Pancreas (tissue), 10 donors: Measurements from ENCODE around the gene STH. TPM values are rescaled to one million over a fixed set of nuclear protein-coding genes. Genes with fewer than 3 reads are reported as not detected.

ENCODE experiments used
- ATAC-seq, 4 donors: fragments of 200-7000 bp; cut with Tn5 transposase; one replicate each; pipeline versions ENCODE4 v1.8.0 to v1.9.1; 2020; ENCODE audit warnings: mild to moderate bottlenecking in 4 of 4, moderate library complexity in 4 of 4
- DNase-seq, 6 donors: peaks; one replicate each; pipeline ENCODE4 v3.0.0-alpha.2; 2020
- FAIRE-seq: peaks from 2 replicates; lab custom pipeline; 2012; peaks lifted over from hg19 to GRCh38; lab: Jason Lieb, UNC
- H3K27ac ChIP-seq, 4 donors: fragments of 200-600 bp; sonication (generic); 1 replicate in 3 of 4; 2 replicates in 1 of 4; pipeline versions ENCODE4 v1.5.0 to v1.8.0; 2020
- H3K27me3 ChIP-seq, 4 donors: fragments of 200-600 bp; one replicate each; pipeline ENCODE4 v1.8.0; 2021
- H3K36me3 ChIP-seq, 3 donors: fragments of 200-600 bp; sonication (generic) in 1 of 3; one replicate each; pipeline versions ENCODE4 v1.5.0 to v1.8.0; 2020 to 2021
- H3K4me1 ChIP-seq, 3 donors: fragments of 200-600 bp; one replicate each; pipeline ENCODE4 v1.8.0; 2021
- H3K4me3 ChIP-seq, 4 donors: fragments of 200-600 bp; sonication (generic) in 2 of 4; one replicate each; pipeline versions ENCODE4 v1.5.0 to v1.8.0; 2020 to 2021
- H3K9me3 ChIP-seq, 4 donors: fragments of 200-600 bp; one replicate each; pipeline ENCODE4 v1.8.0; 2021
- WGBS, 2 donors: extraction: QIAGEN DNeasy Blood & Tissue Kit; methylation state at CpG; one replicate each; pipeline ENCODE4 v1.1.7; 2013; 5-methylcytosine and 5-hydroxymethylcytosine counted together
- intact Hi-C, 3 donors: fragments of 100-400 bp; cut with DNase I; formaldehyde crosslinking; loops; one replicate each; pipeline versions ENCODE4 v1.11.1 to v1.14.2; 2022
- polyA plus RNA-seq, 2 donors: library from polyadenylated mRNA; stranded (reverse); fragments of 200-250 nt; gene quantifications; one replicate each; pipeline ENCODE4 v1.2.3, GENCODE V29; 2013
- total RNA-seq, 6 donors: library from RNA; stranded (reverse); fragmentation: NEBNext Ultra II Directional in 4 of 6; extraction: Animal tissue kit (Norgen Biotek cat#: 25700) in 4 of 6; gene quantifications; one replicate each; pipeline versions ENCODE4 v1.2.1 to v1.2.4, GENCODE V29; 2021 to 2023
- TF ChIP-seq, protein P1 (sequence below), 4 donors: fragments of 200-600 bp; sonication (generic) in 3 of 4; IDR thresholded peaks; one replicate each; pipeline versions ENCODE4 v1.5.0 to v1.8.0; 2021; ENCODE audit warnings: antibody characterized with exemption in 4 of 4
- donor health status: healthy with polysubstance abuse.
- donor health status: DM: no; HTN: no; CAD: no; lungs with moderate emphysema.
- donor health status: DM: no; HTN: no; CAD: no.
- donor health status: control.
- donor health status: control.
- donor health status: Bipolar disorder and iron deficiency.
- donor health status: DM: yes; HTN: yes; CAD: no.
- donor health status: DM: no; HTN: no; CAD: no.
- donor health status: DM: no; HTN: no; CAD: no.
- donor health status: DM: yes; HTN: yes; CAD: no.

The STH gene
- total and polyA plus RNA-seq, 8 donors: not detected

DNA sequence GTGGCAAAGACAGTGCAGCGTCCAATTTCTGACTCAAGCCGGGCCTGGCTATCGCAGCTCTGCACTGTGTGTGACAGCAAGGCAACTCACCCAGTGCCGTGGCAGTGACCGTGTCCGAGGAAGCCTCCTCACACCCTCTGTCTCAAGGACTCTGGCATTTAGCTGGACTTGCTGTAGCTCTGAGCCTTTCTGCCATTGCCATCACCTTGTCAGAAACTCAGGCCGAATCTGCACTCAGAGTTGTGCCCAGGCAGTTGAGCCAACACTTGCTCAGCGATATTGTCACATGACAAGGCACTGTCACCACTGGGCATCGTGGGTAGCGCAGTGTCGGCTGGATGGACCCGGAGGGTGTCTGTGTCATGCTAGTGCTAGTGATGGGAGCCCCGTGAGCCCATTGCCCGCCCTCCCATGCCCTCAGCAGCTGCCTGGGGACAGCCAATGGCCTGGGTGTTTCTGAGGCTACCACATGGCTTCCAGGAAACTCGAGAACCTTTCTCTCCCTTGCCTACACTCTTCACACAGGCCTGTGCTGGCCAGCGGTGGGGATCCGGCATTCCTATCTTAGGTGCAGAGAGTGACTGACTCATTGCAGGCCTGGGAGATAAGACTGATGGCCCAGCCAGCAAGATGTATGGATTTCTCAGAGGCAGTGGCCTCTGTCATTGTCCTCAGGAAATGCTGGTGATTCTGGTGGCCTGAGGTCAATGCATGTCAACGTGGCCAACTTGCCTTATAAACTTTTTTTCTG is 22.1 kb upstream of the STH start:
- intact Hi-C loops: no loop called here
- H3K36me3 ChIP-seq: no peaks in the 10 kb centered on the region
- TF ChIP-seq, protein P1, sequence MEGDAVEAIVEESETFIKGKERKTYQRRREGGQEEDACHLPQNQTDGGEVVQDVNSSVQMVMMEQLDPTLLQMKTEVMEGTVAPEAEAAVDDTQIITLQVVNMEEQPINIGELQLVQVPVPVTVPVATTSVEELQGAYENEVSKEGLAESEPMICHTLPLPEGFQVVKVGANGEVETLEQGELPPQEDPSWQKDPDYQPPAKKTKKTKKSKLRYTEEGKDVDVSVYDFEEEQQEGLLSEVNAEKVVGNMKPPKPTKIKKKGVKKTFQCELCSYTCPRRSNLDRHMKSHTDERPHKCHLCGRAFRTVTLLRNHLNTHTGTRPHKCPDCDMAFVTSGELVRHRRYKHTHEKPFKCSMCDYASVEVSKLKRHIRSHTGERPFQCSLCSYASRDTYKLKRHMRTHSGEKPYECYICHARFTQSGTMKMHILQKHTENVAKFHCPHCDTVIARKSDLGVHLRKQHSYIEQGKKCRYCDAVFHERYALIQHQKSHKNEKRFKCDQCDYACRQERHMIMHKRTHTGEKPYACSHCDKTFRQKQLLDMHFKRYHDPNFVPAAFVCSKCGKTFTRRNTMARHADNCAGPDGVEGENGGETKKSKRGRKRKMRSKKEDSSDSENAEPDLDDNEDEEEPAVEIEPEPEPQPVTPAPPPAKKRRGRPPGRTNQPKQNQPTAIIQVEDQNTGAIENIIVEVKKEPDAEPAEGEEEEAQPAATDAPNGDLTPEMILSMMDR (IDR thresholded peaks at IDR 0.05): no peak
- no peaks in the 10 kb centered on the region for H3K9me3 ChIP-seq
- DNase-seq (no peak), ATAC-seq (no peak), FAIRE-seq (no peak)
- no peak overlapping the region for H3K27ac ChIP-seq
- 85 to 91% methylated on average over 18 of the region's 18 CpGs for WGBS, 2 donors
- H3K4me1 ChIP-seq: peaks cover 0 to 4% (median 0%) of the 10 kb centered on the region in 3 donors
- H3K4me3 ChIP-seq: no peak overlapping the region
- H3K27me3 ChIP-seq: no peaks in the 10 kb centered on the region

DNA sequence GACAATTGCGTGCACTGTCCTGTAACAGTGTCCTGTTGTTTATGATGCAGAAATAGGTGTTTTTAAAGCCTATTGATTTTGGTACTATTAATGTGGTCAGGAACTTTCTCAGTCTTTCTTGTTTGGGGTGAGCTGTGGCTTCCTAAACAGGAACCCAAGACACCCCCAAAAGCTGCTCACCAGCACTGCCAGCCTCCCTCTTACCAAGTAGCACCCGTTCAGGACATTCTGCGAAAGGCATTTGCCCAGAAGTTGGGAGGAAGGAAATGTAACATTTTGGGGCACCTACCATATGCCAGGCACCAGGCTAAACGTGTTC is 21.6 kb upstream of the STH start:
- Histone ChIP-seq H3K27ac (no peak overlapping the region), H3K27me3 (no peaks in the 10 kb centered on the region), H3K36me3 (no peaks in the 10 kb centered on the region), H3K4me3 (no peak overlapping the region), H3K9me3 (no peaks in the 10 kb centered on the region), H3K4me1 (peaks cover 0 to 4% (median 0%) of the 10 kb centered on the region in 3 donors)
- FAIRE-seq: no peak
- 78 to 87% methylated on average over 4 of the region's 4 CpGs for WGBS, 2 donors
- TF ChIP-seq, protein P1 (IDR thresholded peaks at IDR 0.05): no peak
- intact Hi-C loops: no loop called here
- ATAC-seq: no peak
- no peak for DNase-seq

DNA sequence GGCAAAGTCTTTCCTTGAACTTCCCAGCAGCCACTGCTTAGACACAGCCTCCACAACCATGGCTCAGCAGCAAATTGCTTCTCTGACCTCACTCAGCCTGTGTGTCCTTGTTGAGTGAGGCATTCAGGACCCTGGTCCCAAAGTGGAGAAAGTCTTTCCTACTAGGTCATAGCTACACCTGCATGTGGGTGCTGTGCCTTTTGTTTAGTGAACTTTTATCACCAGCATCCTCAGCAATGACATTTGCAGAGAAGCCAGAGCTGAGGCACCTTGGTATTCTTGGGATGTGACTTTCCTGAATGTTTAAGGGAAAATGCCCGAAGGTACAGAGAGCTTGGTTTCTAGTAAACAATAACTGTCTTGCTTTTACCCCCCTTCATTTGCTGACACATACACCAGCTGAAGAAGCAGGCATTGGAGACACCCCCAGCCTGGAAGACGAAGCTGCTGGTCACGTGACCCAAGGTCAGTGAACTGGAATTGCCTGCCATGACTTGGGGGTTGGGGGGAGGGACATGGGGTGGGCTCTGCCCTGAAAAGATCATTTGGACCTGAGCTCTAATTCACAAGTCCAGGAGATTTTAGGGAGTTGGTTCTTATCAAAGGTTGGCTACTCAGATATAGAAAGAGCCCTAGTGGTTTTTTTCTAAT is 20.9 kb upstream of the STH start:
- intact Hi-C loops: no loop called here
- no peak overlapping the region for H3K4me3 ChIP-seq
- TF ChIP-seq, protein P1 (IDR thresholded peaks at IDR 0.05): no peak
- no peaks in the 10 kb centered on the region for H3K36me3 ChIP-seq
- 68 to 78% methylated on average over 3 of the region's 3 CpGs for WGBS, 2 donors
- H3K27me3 ChIP-seq: no peaks in the 10 kb centered on the region
- DNase-seq (no peak), ATAC-seq (no peak), FAIRE-seq (no peak)
- H3K4me1 ChIP-seq: peaks cover 0 to 4% (median 0%) of the 10 kb centered on the region in 3 donors
- no peaks in the 10 kb centered on the region for H3K9me3 ChIP-seq
- no peak overlapping the region for H3K27ac ChIP-seq

DNA sequence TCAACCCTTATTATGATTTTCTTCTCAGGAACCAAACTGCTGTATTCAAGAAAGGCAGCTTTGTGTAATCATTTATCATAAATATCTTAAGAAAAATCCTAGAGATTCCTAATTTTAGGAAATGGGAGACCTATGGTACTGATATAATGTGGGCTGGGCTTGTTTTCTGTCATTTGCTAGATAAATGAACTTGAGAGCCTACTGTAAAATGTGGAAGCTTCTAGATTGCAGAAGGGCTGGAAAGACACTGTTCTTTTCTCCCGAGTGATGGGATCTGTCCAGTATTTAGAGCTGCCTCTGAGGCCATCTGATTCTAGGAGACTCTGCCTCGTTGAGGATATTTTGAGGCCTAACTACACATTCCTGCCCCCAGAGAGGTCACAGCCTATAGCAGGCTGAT is 19.9 kb upstream of the STH start:
- intact Hi-C loops: no loop called here

More for the DNA sequence above, 19.9 kb upstream of the STH start:
- no peaks in the 10 kb centered on the region for H3K36me3 ChIP-seq
- H3K9me3 ChIP-seq: no peaks in the 10 kb centered on the region
- H3K4me3 ChIP-seq: no peak overlapping the region
- no peak overlapping the region for H3K27ac ChIP-seq
- WGBS, 2 donors: 68 to 69% methylated on average over 2 of the region's 2 CpGs
- TF ChIP-seq, protein P1 (IDR thresholded peaks at IDR 0.05): no peak
- H3K4me1 ChIP-seq: no peaks in the 10 kb centered on the region
- no peak for ATAC-seq
- FAIRE-seq: no peak
- DNase-seq: no peak
- H3K27me3 ChIP-seq: no peaks in the 10 kb centered on the region
